HL-60 (cell line): ENCODE data around the gene IFI30.

Source experiments
- POLR2AphosphoS5 ChIP-seq: IDR thresholded peaks from 2 replicates; pipeline ENCODE4 v1.6.1; 2012; ENCODE audit warnings: low read depth
- TF ChIP-seq, protein P1 (sequence below): IDR thresholded peaks from one replicate; pipeline ENCODE4 v1.5.1; 2011; ENCODE audit warnings: low read length, control low read depth, inconsistent platforms; ENCODE audit not compliant: insufficient read depth

GRCh38 chr19:18144361-18144760, 29.3 kb upstream of the IFI30 start:
- TF ChIP-seq, protein P1, sequence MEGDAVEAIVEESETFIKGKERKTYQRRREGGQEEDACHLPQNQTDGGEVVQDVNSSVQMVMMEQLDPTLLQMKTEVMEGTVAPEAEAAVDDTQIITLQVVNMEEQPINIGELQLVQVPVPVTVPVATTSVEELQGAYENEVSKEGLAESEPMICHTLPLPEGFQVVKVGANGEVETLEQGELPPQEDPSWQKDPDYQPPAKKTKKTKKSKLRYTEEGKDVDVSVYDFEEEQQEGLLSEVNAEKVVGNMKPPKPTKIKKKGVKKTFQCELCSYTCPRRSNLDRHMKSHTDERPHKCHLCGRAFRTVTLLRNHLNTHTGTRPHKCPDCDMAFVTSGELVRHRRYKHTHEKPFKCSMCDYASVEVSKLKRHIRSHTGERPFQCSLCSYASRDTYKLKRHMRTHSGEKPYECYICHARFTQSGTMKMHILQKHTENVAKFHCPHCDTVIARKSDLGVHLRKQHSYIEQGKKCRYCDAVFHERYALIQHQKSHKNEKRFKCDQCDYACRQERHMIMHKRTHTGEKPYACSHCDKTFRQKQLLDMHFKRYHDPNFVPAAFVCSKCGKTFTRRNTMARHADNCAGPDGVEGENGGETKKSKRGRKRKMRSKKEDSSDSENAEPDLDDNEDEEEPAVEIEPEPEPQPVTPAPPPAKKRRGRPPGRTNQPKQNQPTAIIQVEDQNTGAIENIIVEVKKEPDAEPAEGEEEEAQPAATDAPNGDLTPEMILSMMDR = no peak
- no peak for TF ChIP-seq POLR2AphosphoS5
